ENCODE data around the gene RIC8B.

The RIC8B gene

DNA sequence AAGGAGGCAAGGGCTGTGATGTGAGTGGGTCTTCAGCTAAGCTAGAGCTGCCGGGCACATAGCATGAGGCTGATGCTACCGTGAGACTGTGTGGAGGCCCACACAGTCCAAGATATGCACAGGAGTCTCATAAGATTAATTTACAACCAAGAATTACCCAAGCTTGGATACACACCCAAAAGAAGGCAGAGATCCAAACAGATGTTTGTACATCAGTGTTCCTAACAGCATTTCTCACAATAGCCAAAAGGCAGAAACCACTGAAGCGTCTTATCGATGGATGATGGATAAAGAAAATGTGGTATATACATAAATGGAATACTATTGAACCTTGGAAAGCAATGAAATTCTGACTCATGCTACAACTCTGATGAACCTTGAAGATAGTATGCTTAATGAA lies 40.8 kb upstream of the RIC8B start:
- POLR2A ChIA-PET = no interaction called here
- CTCF ChIA-PET = no interaction called here
- TF ChIP-seq FOXA1 (IDR thresholded peaks at IDR 0.05) (no peak), CTBP1 (IDR thresholded peaks at IDR 0.05; ENCODE audit: borderline replicate concordance) (no peak), FOXM1 (IDR thresholded peaks at IDR 0.05; ENCODE audit: borderline replicate concordance) (no peak), NFRKB (IDR thresholded peaks at IDR 0.05) (no peak), ARNT (IDR thresholded peaks at IDR 0.05) (no peak), SUZ12 (IDR thresholded peaks at IDR 0.05) (no peak), L3MBTL2 (conservative IDR thresholded peaks at IDR 0.05) (no peak), HDGF (IDR thresholded peaks at IDR 0.05; ENCODE audit: borderline replicate concordance) (no peak), SP1 (IDR thresholded peaks at IDR 0.05) (no peak), TARDBP (IDR thresholded peaks at IDR 0.05) (no peak), BHLHE40 (IDR thresholded peaks at IDR 0.05; ENCODE audit: borderline replicate concordance) (no peak), FOXK2 (IDR thresholded peaks at IDR 0.05) (no peak), ELF4 (IDR thresholded peaks at IDR 0.05) (no peak), LEF1 (IDR thresholded peaks at IDR 0.05; ENCODE audit: borderline replicate concordance) (no peak), ZNF384 (IDR thresholded peaks at IDR 0.05) (no peak)
- TF ChIP-seq, protein P1, sequence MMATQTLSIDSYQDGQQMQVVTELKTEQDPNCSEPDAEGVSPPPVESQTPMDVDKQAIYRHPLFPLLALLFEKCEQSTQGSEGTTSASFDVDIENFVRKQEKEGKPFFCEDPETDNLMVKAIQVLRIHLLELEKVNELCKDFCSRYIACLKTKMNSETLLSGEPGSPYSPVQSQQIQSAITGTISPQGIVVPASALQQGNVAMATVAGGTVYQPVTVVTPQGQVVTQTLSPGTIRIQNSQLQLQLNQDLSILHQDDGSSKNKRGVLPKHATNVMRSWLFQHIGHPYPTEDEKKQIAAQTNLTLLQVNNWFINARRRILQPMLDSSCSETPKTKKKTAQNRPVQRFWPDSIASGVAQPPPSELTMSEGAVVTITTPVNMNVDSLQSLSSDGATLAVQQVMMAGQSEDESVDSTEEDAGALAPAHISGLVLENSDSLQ (IDR thresholded peaks at IDR 0.05) = no peak
- DNase-seq (ENCODE audit: extremely low spot score) = no peak

DNA sequence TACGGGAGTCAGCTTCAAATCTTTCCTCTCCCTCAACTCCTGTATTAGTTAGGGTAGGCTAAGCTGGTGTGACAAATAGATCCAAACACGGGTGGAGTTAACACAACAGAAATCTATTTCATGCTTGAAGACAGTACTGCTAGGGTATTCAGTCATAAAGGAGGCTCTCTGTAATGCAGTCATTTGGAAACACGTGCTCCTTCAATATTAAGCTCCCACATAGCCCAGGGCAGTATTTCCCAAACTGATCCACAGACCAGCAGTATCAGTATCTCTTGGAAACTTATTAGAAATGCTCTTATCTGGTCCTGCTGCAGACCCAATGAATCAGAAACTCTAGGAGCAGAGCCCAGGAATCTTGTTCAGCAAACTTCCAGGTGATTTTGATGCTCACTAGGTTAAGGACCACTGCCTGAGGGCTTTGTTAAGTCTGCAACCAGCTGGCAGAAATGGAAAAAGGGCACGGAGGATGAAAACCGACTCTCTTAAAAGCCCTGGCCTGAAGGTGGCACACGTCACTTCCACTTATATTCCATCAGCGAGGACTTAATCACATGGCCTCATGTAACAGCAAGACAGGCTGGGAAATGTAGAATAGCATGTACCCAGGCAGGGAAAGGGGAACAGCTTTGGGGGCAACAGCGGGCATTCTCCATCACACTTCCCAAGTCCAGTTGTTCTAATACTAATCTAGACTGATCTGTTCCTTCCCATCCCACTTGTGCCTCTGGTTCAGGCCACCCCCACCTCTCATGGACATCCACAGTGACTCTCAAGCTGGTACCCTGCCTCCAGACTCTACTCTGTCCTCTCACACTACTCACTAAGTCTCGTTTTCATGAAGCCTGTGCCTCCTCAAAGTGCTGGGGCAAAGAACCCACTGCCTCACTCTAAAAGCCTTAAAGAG lies 38.2 kb upstream of the RIC8B start:
- DNase-seq (ENCODE audit: extremely low spot score) = no peak
- CTCF ChIA-PET = no interaction called here
- POLR2A ChIA-PET = no interaction called here
- no peak for TF ChIP-seq FOXM1 (IDR thresholded peaks at IDR 0.05; ENCODE audit: borderline replicate concordance)
- no peak for TF ChIP-seq LEF1 (IDR thresholded peaks at IDR 0.05; ENCODE audit: borderline replicate concordance)
- no peak for TF ChIP-seq ARNT (IDR thresholded peaks at IDR 0.05)
- no peak for TF ChIP-seq ELF4 (IDR thresholded peaks at IDR 0.05)
- TF ChIP-seq HDGF (IDR thresholded peaks at IDR 0.05; ENCODE audit: borderline replicate concordance) = no peak
- TF ChIP-seq FOXA1 (IDR thresholded peaks at IDR 0.05) = no peak
- TF ChIP-seq NFRKB (IDR thresholded peaks at IDR 0.05) = no peak

DNA sequence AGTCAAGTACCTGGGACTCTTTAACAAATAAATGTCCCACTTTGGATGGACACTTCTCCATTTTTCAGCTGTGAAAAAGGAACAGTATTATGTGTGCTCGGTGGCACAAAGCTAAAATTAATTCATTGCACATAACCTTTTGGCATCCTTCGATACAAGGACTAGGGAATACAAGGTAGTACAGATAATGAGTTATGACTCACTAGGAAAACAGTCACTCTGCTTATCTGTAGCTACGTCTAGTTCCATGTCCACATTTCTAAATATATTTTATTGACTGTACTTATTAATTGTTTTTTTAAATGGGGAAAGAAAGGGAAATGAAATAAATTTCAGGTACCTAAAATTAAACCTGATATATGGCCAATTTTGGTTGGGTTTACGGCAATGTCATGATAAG lies 35.2 kb upstream of the RIC8B start:
- CTCF ChIA-PET = no interaction called here
- no peak for TF ChIP-seq ELF4 (IDR thresholded peaks at IDR 0.05)
- no peak for DNase-seq (ENCODE audit: extremely low spot score)
- POLR2A ChIA-PET = no interaction called here

DNA sequence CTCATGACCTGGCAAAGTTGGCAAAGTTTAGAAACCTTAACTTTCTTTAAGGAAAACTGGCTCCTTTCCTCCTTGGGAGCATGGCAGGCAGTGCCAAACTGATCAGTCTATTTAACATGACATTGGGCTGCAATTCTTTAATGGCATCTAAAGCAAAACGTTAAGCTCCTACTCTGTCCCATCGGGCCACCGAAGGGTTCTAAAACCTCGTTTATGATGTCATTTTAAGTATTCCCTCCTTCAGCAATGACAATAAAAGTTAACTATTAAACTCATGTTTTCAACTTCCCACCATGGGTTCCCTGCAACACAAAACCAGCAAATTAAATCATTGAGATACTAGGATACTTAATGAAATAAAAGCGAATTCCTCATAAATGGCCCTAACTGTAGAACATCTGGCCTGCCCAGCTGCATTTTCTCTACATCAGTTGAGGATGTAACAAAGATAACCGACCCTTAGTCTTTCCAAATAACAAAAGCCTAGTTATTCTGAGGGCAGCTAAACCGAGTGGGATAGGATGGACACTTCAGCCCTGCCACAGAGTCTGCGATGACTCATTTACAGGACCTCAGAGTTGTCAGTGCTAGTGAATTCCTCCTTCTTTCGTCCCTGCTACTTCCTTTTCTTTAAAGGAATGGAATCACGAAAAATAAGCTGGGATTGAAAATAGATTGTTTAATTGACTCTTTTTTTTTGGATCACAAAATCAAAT lies 34.5 kb upstream of the RIC8B start:
- POLR2A ChIA-PET = interaction anchor here (0.7 kb wide), 1 partner anchor 35 kb away, joined by 4 read pairs; the partner anchor contains the start of gene RIC8B
- TF ChIP-seq TARDBP (IDR thresholded peaks at IDR 0.05) (no peak), ZNF384 (IDR thresholded peaks at IDR 0.05) (no peak), ELF4 (IDR thresholded peaks at IDR 0.05) (no peak), SUZ12 (IDR thresholded peaks at IDR 0.05) (no peak)
- CTCF ChIA-PET = interaction anchor here (0.6 kb wide), 1 partner anchor 18 kb away, joined by 3 read pairs; no protein-coding TSS in a partner anchor
- no peak for DNase-seq (ENCODE audit: extremely low spot score)

DNA sequence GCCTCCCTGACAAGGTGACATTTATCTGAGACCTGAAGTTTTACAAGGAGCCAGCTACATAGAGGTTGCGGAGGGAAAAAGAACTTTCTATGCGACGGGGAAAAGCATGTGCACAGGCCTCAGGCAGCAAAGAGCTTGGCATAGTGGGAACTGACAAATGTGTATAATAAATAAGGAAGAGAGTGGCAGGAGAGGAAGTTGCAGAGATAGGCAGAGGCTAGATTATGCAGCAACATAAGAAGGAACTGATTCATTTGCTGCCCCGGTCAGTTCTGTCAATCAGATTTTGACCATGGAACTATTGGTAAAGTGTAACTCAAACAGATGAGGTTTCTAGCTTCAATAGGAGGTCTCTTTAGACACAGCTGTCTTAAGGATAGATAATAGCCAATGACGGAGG lies 33.7 kb upstream of the RIC8B start:
- POLR2A ChIA-PET = no interaction called here
- CTCF ChIA-PET = interaction anchor here (0.6 kb wide), 1 partner anchor 19 kb away, joined by 3 read pairs; no protein-coding TSS in a partner anchor
- no peak for TF ChIP-seq TARDBP (IDR thresholded peaks at IDR 0.05)
- no peak for TF ChIP-seq ARNT (IDR thresholded peaks at IDR 0.05)
- TF ChIP-seq L3MBTL2 (conservative IDR thresholded peaks at IDR 0.05) = no peak
- TF ChIP-seq HDGF (IDR thresholded peaks at IDR 0.05; ENCODE audit: borderline replicate concordance) = no peak
- no peak for TF ChIP-seq SUZ12 (IDR thresholded peaks at IDR 0.05)
- TF ChIP-seq FOXM1 (IDR thresholded peaks at IDR 0.05; ENCODE audit: borderline replicate concordance) = no peak
- TF ChIP-seq ELF4 (IDR thresholded peaks at IDR 0.05) = no peak
- no peak for TF ChIP-seq ZNF384 (IDR thresholded peaks at IDR 0.05)
- TF ChIP-seq NFRKB (IDR thresholded peaks at IDR 0.05) = no peak
- no peak for TF ChIP-seq FOXA1 (IDR thresholded peaks at IDR 0.05)
- no peak for TF ChIP-seq CTBP1 (IDR thresholded peaks at IDR 0.05; ENCODE audit: borderline replicate concordance)
- TF ChIP-seq LEF1 (IDR thresholded peaks at IDR 0.05; ENCODE audit: borderline replicate concordance) = no peak
- TF ChIP-seq BHLHE40 (IDR thresholded peaks at IDR 0.05; ENCODE audit: borderline replicate concordance) = no peak
- TF ChIP-seq SP1 (IDR thresholded peaks at IDR 0.05) = no peak
- DNase-seq (ENCODE audit: extremely low spot score) = no peak

DNA sequence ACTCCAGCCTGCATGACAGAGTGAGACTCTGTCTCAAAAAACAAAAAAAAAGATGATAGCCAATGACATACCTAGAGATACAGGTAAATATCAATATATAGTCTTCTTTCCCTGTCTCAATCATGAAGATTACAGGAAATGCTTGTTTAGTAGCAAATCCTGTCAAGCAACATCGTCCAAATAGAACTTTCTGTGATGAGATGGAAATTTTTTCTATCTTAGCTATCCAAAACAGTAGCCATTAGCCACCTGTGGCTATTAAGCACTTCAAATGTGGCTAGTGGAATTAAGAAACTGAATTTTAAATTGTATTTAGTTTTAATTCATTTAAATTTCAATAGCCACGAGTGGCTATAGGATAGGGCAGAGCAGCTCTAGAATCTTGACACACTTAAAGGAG lies 33.2 kb upstream of the RIC8B start:
- ChIA-PET POLR2A (no interaction called here), CTCF (no interaction called here)
- TF ChIP-seq ELF4 (IDR thresholded peaks at IDR 0.05) (no peak), ZNF384 (IDR thresholded peaks at IDR 0.05) (no peak)
- DNase-seq (ENCODE audit: extremely low spot score) = no peak

DNA sequence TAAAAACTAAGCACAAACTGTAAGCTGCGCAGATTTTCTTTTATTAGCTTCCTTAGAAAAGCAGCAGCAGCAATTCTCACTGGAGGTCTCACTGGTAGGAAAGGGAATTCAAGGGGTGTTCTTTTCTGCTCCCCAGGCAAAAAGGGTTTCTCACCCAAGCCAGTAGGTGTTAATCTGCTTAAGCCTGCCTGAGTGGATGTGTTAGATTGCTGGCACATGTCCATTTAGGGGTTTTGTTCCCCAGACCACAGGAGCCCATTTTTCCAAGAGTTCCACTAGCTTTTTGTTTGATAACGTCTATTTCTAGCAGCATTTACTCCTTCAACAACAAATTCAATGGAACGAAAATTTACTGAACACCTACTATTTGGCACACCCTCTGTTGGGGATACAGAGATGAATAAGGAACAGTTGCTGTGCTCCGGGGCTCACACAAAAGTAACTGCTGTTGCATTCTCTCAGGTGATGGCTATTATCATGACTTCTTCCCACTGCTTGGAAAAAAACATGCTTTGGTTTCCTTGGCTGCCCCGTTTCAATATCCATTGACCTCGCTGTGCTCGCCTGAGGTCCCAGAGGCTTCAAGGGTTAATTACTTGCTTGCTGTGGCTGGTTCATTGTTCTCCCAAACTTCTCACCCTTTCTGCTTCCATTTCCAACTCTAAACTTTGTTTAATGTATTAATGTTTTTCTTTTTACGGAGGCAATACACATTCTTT lies 31.1 kb upstream of the RIC8B start:
- POLR2A ChIA-PET = no interaction called here
- CTCF ChIA-PET = no interaction called here
- TF ChIP-seq ARNT (IDR thresholded peaks at IDR 0.05) (no peak), FOXK2 (IDR thresholded peaks at IDR 0.05) (no peak), HDGF (IDR thresholded peaks at IDR 0.05; ENCODE audit: borderline replicate concordance) (no peak), SUZ12 (IDR thresholded peaks at IDR 0.05) (no peak), L3MBTL2 (conservative IDR thresholded peaks at IDR 0.05) (no peak), CTBP1 (IDR thresholded peaks at IDR 0.05; ENCODE audit: borderline replicate concordance) (no peak), SP1 (IDR thresholded peaks at IDR 0.05) (no peak), TARDBP (IDR thresholded peaks at IDR 0.05) (no peak)
- no peak for DNase-seq (ENCODE audit: extremely low spot score)

Measured in HEK293T (cell line).